Upper lobe of left lung (tissue), 4 donors: ENCODE data around the gene MAGEF1.

Experiments used
- CTCF ChIP-seq, 6 experiments: fragments of 450-650 bp in 4 of 6; fragments of 200-600 bp in 2 of 6; sonication (generic) in 2 of 6; IDR thresholded peaks; one replicate each; pipeline ENCODE4 v1.5.1; 2016 to 2019; ENCODE audit warnings: antibody characterized with exemption in 6 of 6
- EP300 ChIP-seq, 4 donors: sonication (generic); formaldehyde crosslinking; IDR thresholded peaks; one replicate each; pipeline ENCODE4 v1.5.1; 2017; ENCODE audit warnings: antibody characterized with exemption in 4 of 4, control low read depth in 2 of 4
- POLR2A ChIP-seq, 4 donors: fragments of 450-650 bp; IDR thresholded peaks; one replicate each; pipeline ENCODE4 v1.5.1; 2016 to 2017; ENCODE audit warnings: antibody characterized with exemption in 4 of 4, mild to moderate bottlenecking in 2 of 4
- POLR2AphosphoS5 ChIP-seq, 2 donors: sonication (generic); formaldehyde crosslinking; IDR thresholded peaks; one replicate each; pipeline ENCODE4 v1.5.1; 2017; ENCODE audit warnings: antibody characterized with exemption in 2 of 2

- TF ChIP-seq CTCF (IDR thresholded peaks at IDR 0.05): no peak
- TF ChIP-seq POLR2AphosphoS5 (IDR thresholded peaks at IDR 0.05): no peak
- TF ChIP-seq EP300 (IDR thresholded peaks at IDR 0.05): no peak
- TF ChIP-seq POLR2A (IDR thresholded peaks at IDR 0.05): no peak
Measured at GRCh38 chr3:184752361-184752760, 40.5 kb upstream of the MAGEF1 start.
